Measurements from ENCODE around the gene DENND11.
A peak's percentile ranks its signal among the peaks of the same experiment; 100 is the strongest.

The DENND11 gene, protein sequence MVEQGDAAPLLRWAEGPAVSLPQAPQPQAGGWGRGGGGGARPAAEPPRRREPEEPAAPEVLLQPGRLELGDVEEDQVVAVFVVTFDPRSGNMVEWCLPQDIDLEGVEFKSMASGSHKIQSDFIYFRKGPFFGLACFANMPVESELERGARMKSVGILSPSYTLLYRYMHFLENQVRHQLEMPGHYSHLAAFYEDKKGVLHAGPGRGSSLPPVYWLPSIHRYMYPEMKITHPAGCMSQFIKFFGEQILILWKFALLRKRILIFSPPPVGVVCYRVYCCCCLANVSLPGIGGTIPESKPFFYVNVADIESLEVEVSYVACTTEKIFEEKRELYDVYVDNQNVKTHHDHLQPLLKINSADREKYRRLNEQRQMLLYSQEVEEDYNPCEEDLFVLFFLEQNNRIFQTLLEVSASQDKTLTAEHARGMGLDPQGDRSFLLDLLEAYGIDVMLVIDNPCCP

DNA sequence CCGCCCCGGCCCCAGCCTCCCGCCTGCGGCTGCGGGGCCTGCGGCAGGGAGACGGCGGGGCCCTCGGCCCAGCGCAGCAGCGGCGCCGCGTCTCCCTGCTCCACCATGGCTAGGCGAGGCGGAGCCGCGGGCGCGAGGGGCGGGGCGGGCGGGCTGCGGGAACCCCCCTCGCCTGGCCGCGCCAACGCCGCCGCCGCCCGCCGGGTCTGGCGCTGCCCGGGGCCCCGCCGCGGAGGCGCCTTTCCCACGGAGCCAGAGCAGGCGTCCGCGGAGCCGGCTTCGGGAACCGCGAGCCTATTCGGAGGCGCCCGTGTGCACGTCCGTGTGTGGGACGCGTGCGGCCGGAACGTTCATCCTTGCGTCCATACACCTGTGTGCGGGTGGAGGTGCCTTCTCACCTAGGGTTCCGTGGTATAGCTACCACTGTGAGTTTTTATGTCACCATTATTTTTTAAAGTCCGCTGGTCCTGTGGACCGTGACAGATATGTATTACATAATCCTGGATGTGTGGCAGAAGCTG, at the start of gene DENND11:
Gene DENND11, minus strand, starts transcription at position 120 of the 521 bp plus-strand sequence. Its CDS starts 13 bp downstream, at position 107.
- peak; percentile 75 for DNase-seq

DNA sequence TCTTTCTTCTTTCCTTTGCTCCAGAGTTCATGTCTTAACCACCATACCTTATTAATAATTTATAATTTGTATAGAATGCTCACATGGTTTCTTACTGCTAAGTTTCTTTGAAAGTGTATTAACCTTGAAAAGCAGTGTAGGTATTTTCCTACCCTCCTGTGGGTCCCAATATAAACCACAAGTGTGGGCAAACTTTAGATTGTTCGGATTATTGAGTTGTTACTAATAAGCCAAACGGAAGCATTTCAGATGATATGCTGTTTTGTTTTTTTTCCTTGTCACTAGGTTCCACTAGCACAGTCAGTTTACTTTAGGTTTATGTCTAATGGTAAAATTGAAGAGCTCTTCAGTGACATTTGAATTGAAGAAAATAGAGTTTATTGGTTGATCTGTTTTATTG, 46.4 kb upstream of the DENND11 start:
- DNase-seq, result no peak

DNA sequence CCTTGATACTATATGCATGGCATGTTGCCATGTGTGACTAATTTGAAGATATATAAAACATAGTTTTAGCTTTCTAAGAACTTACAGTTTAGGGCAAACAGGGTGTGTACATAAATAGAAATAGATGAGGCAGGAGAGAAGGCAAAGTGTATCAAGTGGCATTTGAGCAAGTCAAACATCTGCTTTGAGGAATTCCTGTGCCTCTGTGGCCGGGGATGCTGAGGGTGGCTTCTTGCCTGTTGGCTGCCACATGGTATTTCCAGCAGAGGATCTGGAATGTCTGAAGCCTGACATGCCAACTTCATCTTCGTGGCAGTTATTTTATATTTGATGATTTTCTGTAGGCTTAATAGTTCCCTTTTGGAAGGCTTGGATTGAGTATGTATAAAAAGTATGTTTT, 42.2 kb upstream of the DENND11 start:
- DNase-seq, result no peak

DNA sequence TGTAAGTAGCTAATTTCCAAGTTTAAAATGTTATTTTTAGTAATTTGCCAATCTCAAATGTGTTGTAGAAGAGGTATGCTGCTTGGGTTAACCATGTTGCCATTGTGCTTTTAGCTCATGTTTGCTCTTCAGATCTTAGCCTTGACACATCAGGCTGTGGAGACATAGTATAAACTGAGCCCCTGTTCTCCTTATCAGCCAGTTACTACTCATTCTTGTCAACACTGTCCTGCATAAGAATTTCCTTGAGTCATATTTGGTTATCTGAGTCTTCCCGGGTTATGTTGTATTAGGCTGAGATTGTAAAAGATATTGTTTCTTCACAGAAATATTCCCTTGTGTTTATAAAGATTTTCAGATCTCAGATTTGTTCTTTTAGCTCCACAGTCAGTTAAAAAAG, 40.3 kb upstream of the DENND11 start:
- no peak for DNase-seq

DNA sequence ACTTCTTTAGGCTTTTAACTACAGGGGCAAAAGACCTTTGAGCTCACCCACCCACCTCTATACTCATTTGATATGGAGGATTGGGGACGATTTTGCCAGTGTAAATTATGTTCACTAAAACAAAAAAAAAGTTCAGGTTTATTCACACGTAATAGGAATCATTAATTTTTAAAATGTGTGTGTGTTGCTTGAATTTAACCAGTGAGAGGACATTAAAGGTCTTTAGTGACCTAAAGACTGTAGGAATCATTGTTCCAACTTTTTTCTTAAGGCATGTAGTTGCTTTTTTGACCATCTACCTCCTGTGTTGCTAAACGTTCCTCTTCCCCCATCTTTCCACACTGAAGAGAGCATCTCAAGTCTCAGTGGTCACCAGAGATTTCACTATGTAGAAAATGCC, 37.3 kb upstream of the DENND11 start:
- no peak for DNase-seq

DNA sequence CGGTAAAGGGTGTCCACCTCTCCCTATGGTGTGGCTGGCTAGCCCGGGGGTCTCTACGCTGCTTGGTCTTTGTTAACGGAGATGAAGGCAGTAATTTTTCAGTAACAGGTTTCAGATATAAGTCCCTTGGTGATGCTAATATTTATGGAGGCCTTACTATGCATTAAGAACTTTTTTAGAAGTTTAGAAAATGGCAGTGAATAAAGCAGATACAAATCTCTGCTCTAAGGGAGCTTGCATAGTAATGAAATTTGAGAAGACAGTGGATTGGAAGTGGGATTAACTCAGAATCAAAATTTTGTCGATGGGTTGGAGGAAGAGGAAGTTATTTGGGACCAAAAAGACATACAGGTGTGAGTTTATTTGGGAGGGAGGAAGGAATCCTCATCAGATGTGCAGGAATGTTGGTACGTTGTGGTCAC, 36.6 kb upstream of the DENND11 start:
- no peak for DNase-seq

DNA sequence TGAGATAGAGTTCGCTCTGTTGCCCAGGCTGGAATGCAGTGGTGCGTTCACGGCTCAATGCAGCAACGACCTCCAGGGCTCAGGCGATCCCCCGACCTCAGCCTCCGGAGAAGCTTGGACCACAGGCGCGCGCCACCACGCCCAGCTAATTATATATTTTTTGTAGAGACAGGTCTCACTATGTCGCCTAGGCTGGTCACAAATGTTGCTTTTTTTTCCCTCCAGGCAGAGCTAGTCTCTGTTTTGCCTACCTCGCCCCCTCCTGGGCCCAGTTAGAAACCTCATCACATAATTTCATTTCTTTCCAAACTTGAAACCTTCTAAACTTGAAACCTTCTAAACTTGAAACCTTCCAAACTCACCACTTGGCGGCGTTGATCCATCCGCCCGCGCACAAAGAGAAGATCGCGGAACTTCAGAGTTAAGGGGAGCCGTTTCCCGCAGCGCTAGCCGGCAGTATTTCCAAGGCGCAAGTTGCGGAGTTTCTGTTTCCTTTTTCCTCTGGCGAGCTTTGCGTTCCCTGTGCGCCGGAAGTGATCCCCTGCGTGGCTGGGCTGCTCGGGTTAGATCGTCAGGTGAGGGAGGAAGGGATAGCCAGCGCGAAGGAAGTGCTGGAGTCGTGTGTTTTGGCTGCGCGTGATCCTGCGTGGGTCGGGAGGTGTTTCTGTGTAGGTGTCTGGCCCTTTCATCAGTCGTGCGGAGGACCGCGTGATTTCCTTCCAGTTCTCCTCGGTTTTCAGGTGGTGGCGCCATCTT, 36.0 kb upstream of the DENND11 start, which contains the start of gene SSBP1:
Gene SSBP1, plus strand, starts transcription at position 523 of the 756 bp plus-strand sequence. CDS start 809 bp downstream, outside the sequence.
- DNase-seq, result peak; percentile 98

DNA sequence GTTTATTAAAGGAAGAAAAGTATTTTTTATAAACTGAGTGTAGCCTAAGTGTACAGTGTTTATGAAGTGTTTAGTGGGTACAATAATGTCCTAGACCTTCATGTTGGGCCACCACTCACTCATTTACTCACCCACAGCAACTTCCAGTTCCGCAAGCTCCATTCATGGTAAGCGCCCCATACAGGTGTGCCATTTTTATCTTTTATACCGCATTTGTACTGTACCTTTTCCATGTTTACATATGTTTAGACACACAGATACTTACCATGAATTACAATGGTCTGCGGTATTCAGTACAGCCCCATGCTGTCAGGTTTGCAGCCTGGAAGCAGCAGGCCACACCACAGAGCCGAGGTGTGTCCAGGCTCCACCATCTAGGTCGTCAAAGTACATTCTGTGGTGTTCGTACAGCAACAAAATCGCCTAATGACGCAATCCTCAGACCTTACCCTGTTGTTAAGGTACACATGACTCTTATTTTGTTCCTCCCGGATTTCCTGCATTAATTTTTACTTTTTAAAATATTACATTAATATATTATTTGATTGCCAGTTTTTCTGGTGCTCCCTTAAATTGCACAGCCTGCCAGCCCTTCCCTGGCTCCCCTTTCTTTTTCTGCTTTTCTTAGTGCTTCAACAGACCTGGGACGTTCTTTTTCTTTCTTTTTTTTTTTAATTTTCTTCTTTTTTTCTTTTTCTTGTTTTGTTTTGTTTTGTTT, 35.3 kb upstream of the DENND11 start:
- DNase-seq, result no peak

DNA sequence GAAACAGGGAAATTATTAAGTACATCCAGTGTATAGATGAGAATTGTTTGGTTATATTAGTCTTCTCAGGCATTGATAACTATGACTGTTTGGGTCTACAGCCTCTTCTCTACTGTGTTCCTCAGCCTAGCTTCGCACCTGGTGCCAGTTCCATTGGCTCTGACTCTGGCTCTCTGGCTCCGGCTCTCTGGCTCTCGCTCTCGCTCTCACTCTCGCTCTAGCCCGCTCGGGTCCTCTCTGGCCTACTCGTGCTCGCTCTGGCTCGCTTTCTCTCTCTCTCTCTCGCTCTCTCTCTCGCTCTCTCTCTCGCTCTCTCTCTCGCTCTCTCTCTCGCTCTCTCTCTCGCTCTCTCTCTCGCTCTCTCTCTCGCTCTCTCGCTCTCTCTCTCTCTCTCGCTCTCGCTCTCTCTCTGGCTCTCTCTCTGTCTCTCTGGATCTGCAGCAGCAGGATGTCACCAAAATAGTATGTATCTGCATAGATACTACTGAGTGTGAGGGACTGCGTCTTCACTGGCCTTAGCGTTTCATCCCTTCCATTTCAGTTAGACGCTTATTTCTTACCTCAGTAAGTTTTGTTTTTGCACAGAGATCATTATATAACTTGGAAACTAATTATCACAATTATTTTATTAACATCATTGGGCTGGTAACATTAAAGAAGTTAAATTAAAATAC, 29.6 kb upstream of the DENND11 start:
- no peak for DNase-seq

DNA sequence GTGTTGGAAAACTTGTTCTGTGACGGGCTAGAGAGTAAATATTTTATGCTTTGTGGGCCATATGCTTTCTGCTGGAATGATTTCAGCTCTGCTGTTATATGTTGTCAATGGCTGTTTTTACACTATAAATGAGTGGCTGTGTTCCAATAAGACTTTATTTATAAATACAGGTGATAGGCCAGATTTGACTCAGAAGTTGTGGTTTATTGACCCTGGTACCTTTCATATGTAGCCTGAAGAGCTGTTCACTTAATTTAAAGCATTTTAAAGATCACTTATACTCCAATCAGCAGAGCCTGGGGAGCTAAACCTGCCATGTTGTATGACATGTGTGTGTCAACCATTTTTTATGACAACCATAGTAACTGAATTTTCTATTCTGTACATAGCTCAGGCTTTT, 27.1 kb upstream of the DENND11 start:
- DNase-seq, result no peak

DNA sequence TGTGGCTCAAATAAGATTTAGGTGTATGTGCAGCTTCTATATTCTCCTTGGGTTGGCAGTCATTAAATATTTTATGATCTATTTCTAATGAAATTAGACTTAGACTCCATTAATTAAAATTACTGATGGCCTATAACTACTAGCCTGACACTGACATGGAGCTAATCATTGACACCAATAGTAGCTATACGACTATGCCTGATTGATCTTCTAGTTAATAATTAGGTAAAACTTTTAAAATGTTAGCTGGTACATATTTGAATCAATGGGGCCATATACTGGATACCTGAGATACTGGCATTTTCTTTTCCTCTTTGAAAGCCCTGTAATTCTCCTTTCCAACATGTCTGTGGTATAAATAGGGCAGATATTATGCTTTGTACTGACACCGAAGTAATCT, 20.6 kb upstream of the DENND11 start:
- DNase-seq, result no peak

DNA sequence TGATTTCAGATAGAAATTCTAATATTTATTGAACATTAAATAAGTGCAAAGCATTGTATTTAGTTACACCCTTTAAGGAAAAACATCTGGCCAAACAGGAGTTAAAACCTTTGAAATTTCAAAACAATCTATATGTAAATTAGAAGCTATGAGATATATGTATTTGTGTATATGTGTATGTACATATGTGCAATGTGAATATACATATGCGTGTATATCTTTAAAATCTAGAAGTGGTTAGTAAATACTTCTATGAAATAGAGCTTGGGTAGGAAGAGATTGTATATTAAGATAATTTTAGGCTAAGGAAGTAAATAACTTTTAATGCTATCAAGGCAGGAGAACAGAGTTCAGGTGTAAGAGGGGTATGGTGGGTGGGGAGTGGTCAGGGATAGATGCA, 15.5 kb upstream of the DENND11 start:
- DNase-seq, result no peak

DNA sequence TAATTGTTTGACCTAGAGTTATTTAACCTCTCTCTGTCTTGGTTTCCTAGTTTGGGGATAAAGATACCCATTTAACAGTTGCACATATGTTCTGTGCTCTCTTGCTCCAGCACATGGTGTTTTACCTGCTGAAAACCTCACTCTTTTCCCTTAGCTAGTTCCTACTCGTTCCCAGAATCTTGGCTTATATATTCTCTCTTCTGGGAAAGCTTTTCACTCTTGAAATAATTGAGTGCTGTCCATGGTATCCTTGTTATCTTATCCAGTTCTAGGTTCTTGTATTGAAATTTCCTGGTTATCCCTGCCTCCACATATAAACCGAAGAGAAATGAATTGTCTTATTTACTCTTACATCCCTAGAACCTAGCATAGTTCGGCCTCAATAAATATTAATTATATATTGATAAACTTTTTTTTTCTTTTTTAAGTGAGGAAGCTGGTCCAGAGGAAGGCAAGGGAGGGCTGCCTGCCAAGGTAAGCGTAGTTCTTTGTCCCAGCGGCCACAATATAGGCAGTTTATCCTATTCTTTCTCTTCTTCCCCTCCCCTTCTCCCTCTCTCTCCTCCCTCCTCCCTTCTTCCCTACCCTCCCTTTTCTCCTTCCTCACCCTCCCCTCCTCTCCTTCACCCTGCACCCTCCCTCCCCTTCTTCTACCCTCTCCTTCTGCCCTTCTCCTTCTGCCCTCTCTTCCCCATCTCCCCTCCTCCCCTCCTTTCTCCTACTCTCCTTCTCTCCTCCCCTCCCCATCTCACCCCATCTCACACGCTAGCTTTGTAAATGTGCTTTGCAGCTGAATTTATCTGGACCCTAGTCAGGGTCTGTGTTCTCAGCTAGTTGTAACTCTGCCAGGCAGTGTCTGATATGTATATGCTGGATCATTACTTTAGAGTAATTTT, 14.1 kb upstream of the DENND11 start:
- DNase-seq, result no peak

DNA sequence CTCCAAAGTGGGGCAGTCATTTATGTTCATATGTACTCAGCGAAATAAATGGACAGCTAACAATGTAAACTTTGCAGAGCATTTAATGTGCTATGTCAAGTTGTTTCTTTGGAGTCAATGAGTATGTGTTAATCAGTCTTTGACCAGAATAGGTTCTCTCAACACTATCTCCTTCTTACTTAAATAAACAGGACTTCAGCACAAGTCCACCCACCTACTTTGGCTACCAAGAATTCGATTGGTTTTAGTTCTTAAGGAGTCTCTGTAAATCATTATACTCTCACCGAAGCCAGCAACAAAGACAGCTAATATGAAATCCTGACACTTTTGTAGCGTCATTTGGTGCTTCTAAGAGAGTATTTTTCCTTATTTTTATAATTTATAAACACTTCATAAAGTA, 13.1 kb upstream of the DENND11 start:
- no peak for DNase-seq

DNA sequence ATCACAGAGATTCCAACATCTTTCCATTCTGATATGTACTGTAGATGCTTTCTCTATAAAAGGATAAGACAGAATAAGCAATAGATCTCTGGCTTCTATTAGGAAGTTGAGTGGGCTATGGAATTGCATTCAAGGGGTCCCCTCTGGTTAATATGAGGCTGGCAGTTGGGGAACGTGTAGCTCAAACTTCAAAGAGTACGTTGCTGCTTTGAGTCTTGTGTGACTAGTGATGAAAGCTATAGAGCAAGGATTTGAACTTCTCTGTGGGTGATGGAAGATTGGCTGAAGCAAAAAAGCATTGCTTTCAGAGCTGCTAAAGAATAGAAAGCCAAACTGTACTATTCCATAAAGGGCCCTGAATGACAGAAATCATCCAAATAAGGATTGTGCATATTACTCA, 12.6 kb upstream of the DENND11 start:
- DNase-seq, result no peak

DNA sequence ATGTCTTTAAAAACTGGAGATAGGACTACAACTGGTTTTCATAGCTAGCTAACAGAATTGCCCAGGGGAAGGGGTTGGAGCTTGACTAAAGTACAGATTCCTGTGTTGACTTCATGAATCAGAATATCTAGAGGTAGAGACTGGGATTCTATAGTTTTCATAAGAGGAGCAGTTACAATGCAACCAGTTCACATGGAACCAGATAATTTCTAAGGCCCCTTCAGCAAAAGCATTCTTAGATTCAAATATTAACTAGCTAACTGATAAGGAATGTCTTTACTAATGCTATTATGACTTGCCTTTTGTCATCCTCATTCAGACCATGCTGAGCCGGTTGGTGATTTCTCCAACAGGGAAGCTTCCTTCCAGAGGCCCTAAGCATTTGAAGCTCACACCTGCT, 11.9 kb upstream of the DENND11 start:
- DNase-seq, result no peak

DNA sequence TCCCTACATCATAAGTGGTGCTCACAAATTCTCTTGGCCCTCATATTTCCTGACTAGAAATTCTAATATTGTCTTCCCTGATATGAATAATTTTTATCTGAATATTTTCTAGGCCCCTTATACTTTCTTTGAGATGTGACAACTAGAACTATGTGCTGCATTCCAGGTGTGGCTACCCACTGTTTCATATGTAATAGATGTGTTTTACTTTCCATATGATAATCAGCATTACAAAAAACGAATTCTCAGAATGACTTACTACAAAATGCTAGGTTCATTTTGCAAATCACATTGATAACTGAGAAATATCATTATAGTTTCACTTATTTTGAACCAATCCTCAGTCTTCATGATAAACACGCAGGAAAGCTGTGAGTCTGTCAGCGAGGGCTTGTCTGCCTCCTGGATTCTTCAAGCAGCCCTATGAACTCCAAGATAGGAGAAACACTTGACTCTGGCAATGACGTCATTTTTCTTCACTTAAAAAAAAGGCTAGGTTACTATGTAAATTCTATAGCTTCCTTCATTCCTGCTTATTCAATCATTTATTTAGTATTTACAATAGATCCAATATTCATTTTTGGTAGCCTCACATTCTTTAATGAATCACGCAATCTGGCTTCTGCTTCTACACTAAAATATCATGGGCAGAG, 10.8 kb upstream of the DENND11 start:
- DNase-seq, result no peak

DNA sequence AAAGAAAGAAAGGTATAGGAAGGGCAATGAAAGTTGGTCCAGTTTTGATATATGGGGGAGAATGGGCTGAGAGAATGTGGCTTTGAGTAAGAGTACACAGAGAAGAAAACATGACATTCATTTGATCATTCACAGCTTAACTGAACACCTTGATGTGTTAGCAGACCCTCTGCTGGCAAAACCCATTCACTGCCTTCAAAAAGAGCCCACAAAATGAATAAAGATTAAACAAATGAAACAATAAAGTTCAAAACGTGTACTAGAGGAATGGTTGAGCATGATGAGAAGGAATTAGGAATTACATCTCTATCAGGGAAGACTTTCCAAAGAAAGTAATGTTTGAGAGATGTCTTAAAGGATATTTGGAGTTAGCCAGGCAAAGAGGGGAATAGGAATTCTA, 8.3 kb upstream of the DENND11 start:
- DNase-seq, result no peak

DNA sequence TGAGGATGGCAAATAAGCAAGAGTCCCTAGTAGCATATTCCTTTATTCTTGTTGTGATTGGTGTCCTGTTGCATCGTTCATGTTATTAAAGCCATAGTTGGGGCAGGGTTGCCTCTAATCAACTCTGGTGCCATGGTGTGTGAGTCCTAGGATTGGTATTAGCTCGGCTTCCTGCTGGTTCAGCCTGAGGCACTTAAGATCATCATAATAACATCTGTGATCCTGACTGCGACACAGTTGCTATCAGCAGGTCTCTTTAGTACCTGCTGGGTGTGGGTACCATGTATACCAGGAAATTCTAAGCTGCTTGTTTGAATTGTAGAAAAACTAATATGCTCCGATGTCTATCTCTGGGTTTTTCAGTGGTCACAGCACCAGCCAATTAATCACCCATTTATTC, 7.8 kb upstream of the DENND11 start:
- DNase-seq, result no peak

DNA sequence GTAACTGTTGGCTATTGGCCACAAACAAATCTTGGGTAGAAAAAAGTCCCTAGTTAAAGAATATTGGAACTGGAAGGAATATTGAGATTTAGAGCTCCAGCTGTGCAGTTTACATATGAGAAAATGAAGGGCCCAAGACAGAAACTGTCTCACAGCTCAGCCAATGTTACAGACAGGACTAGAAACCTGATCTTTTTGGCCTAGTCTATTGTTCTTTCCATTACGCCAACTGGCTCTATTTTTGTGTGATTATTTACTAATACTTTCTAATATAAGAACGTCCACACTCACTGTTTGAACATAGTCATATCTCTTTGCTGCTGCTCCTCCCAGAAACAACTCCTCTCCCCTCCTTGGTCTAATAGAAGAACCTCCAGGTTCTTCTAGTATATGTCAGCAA, 7.4 kb upstream of the DENND11 start:
- DNase-seq, result no peak

DNA sequence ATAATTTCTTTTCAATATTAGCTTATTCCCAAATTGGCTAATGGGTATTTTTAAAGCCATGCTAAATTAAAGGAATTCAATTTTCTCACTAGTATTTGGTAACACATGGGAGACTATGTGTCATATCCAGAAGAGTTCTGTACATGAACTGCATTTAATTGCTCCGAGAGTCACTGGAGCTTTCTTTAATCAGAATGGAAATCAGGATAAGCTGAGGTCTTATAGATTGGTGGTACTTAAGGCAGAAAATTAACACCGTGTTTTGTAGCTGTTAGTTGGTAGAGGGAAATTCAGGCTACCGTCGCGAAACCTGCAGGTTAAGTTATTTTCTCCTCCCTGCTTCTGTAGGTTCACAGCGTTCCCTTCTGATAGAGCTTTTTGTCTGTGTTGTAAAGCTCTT, 6.4 kb upstream of the DENND11 start, which contains the start of gene WEE2:
Gene WEE2, plus strand, starts transcription at position 3 of the 400 bp plus-strand sequence. CDS start 406 bp downstream, outside the sequence.
- DNase-seq, result no peak

All from eye (tissue), 1 donor.